Central memory CD8-positive, alpha-beta T cell (primary cell): ENCODE measurements around the gene CFP.
A peak's percentile ranks its signal among the peaks of the same experiment; 100 is the strongest.

ENCODE experiments used
- ATAC-seq: fragments of 150-1000 bp; cut with Tn5 transposase; replicated peaks from 2 replicates; pipeline ENCODE4 v1.10.0; 2022; ENCODE audit warnings: mild to moderate bottlenecking, moderate FRiP score, moderate number of reproducible peaks; ENCODE audit not compliant: poor library complexity, severe bottlenecking; ENCODE audit errors: extremely low read depth
- DNase-seq, 2 donors: peaks; one replicate each; pipeline ENCODE4 v3.0.0; 2021; ENCODE audit warnings: low spot score in 2 of 2
- H3K27ac Mint-ChIP-seq: one replicate; pipeline ENCODE4 v1.8.0; 2022; ENCODE audit warnings: low read depth, mild to moderate bottlenecking, moderate library complexity, mixed read lengths
- H3K27me3 Mint-ChIP-seq: one replicate; pipeline ENCODE4 v1.8.0; 2022; ENCODE audit warnings: mixed read lengths
- H3K36me3 Mint-ChIP-seq: one replicate; pipeline ENCODE4 v1.8.0; 2022; ENCODE audit warnings: mild to moderate bottlenecking, moderate library complexity, mixed read lengths; ENCODE audit not compliant: insufficient read depth
- H3K4me1 Mint-ChIP-seq: one replicate; pipeline ENCODE4 v1.8.0; 2022; ENCODE audit warnings: mixed read lengths
- H3K4me3 Mint-ChIP-seq: one replicate; pipeline ENCODE4 v1.8.0; 2022; ENCODE audit warnings: mild to moderate bottlenecking, moderate library complexity, mixed read lengths
- H3K9me3 Mint-ChIP-seq: one replicate; pipeline ENCODE4 v1.8.0; 2022; ENCODE audit warnings: mixed read lengths

CFP gene

DNA sequence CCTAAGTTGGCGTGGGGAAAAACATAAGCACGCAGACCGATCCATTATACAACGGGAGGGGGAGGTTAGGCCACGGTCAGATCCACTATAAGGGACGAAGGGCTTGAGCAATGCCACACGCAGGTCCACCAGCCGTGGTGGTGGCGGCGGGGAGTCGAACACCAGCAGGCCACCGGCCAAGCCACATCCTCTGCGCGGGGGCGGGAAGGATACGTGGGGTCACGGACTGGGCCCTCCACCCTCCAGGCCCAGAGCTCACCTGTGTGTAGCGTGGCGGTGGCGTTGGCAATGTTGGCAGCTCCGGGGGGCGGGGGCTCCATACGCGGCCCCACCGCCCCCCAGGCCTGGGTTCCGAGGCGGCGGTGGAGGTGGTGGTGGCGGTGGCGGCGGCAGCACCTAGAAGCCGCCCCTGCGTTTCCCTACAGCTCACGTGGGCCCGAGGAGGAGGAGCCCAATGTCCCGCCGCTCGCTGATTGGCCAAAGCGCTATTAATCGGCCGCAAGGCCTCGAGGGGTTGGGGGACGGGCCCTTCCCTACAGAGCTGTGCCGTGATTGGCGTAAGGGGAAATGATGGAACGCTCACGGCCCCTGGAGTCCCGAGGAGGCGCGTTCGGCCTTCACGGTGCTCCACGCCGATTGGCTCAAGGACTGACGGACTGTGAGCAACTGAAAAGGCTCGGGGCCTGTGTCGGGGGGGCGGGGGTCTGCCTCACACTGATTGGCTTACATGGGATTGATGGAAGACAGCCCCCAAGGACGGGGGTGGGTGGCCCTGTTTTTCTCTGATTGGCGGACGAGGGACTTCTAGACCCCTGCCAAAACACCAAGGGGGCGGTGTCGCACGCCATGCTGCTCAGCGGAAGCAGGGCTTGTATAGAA, 20.7 kb upstream of the CFP start, which contains the start of gene ELK1:
ELK1 (minus strand) TSS at position 400 of the 879 bp plus-strand sequence. CDS start 9,122 bp downstream, outside the sequence.
- Mint-ChIP-seq H3K27me3 (no peaks in the 10 kb centered on the region), H3K27ac (peak within 1 kb of the TSS; percentile 94), H3K9me3 (no peaks in the 10 kb centered on the region), H3K4me3 (peak within 1 kb of the TSS; percentile 88), H3K36me3 (peaks cover 12% of the 10 kb centered on the region), H3K4me1 (peaks cover 36% of the 10 kb centered on the region)
- ATAC-seq (peak; percentile 94), DNase-seq (peak; percentile 67 to 85)

DNA sequence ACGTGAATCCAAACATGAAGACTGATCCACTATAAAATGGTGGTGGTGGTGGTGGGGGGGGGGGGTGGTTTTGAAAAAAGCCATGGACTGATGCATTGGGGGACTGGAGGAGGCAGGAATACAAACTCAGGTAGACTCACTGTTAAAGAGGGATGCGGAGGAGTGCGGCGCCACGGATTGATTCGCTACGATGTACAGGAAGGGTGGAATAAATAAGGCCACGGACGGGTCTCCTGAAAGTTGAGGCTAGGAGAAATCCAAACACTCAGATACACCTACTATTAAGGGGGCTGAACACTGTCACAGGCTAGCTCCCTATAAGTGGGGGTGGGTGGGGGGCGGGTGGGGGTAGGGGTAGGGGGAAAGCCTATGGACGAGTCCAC, 20.0 kb upstream of the CFP start:
- Mint-ChIP-seq H3K9me3 (no peaks in the 10 kb centered on the region), H3K27ac (peak overlapping the region; percentile 94), H3K27me3 (no peaks in the 10 kb centered on the region), H3K4me1 (peaks cover 38% of the 10 kb centered on the region), H3K36me3 (peaks cover 12% of the 10 kb centered on the region), H3K4me3 (peak overlapping the region; percentile 88)
- ATAC-seq: no peak
- no peak for DNase-seq

DNA sequence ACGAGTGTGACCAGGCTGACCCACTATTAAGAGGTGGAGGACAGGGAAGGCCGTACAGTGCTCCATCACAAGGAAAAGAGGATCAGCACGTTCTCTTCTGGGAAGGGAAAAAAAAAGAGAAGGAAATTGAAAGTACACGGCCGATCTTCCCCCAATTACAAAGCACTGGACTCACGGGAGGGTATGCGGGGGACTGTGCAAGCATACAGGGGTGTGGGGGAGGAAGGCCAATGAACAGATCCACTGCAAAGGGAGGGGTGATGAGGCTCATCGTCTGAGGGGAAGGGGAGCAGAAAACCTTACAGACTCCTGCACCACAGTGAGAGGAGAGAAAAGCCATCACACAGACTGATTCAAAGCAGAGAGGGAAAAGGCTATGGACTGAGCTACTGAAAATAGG, 19.5 kb upstream of the CFP start:
- Mint-ChIP-seq H3K9me3 (no peaks in the 10 kb centered on the region), H3K27ac (peak overlapping the region; percentile 94), H3K4me1 (peaks cover 43% of the 10 kb centered on the region), H3K36me3 (peaks cover 17% of the 10 kb centered on the region), H3K4me3 (peak overlapping the region; percentile 88), H3K27me3 (no peaks in the 10 kb centered on the region)
- DNase-seq: no peak
- no peak for ATAC-seq

DNA sequence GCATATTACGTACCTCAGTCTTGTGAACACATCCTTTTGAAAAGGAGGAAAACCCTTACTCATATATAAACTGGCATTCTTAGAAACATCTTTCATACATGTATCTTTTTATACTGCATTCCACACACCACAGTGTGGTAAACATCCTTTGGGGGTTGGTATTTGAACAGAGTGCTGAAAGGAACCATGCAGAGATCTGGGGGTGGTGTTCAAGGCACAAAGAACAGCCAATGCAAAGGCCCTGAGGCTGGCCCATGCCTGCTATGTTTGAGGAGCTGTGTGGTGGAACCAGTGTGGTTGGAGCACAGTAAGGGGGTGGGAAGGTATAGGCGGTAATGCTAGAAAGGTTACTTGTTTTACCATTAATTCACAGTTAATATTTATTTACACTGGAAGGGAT, 18.6 kb upstream of the CFP start:
- ATAC-seq: no peak
- no peak overlapping the region for H3K27ac Mint-ChIP-seq
- H3K4me1 Mint-ChIP-seq: peaks cover 45% of the 10 kb centered on the region
- no peaks in the 10 kb centered on the region for H3K27me3 Mint-ChIP-seq
- H3K4me3 Mint-ChIP-seq: peak overlapping the region; percentile 88
- no peaks in the 10 kb centered on the region for H3K9me3 Mint-ChIP-seq
- no peak for DNase-seq
- H3K36me3 Mint-ChIP-seq: peaks cover 18% of the 10 kb centered on the region

DNA sequence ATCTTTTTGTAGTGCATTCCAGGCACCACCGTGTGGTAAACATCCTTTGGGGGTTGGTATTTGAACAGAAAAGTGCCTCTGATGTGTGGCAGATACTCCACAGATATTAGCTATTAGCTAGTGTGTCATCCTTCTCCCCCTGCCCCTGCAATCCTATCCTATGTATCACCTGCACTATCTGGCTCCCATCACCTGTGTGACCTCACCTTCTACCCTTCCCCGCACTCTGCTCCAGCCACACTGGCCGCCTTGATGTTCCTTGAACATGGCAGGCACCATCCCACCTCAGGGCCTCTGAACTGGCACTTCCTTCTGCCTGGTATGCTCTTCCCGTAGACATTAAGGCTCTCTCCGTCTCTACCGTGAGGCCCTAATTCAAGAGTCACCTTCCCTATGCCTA, 16.9 kb upstream of the CFP start:
- no peak overlapping the region for H3K27ac Mint-ChIP-seq
- H3K4me3 Mint-ChIP-seq: no peak overlapping the region

DNA sequence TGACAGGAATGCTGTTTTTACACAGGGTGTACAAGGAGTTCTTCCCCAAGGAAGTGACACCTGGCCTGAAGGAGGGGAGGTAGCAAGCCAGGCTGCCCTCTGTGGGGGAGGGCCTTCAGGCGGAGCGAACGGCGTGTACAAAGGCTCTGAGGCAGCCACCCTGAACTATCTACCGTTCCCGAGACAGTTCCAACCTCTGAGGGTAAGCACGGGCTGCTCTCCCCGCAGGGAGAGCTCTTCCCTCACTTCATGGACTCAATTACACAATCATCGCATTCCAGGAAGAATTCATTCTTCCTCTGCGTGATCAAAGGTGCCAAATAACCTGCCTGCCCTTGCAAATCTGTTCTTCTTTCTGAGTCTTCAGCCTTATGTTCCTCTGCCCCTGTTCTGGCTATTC, 15.8 kb upstream of the CFP start:
- peaks cover 35% of the 10 kb centered on the region for H3K4me1 Mint-ChIP-seq
- ATAC-seq (no peak), DNase-seq (no peak)
- no peak overlapping the region for H3K27ac Mint-ChIP-seq
- H3K4me3 Mint-ChIP-seq: no peak overlapping the region
- peaks cover 24% of the 10 kb centered on the region for H3K36me3 Mint-ChIP-seq
- no peaks in the 10 kb centered on the region for H3K27me3 Mint-ChIP-seq
- H3K9me3 Mint-ChIP-seq: no peaks in the 10 kb centered on the region

More for the DNA sequence above, 16.9 kb upstream of the CFP start:
- no peaks in the 10 kb centered on the region for H3K9me3 Mint-ChIP-seq
- no peak for ATAC-seq
- H3K4me1 Mint-ChIP-seq: peaks cover 45% of the 10 kb centered on the region
- H3K27me3 Mint-ChIP-seq: no peaks in the 10 kb centered on the region
- no peak for DNase-seq
- H3K36me3 Mint-ChIP-seq: peaks cover 22% of the 10 kb centered on the region

DNA sequence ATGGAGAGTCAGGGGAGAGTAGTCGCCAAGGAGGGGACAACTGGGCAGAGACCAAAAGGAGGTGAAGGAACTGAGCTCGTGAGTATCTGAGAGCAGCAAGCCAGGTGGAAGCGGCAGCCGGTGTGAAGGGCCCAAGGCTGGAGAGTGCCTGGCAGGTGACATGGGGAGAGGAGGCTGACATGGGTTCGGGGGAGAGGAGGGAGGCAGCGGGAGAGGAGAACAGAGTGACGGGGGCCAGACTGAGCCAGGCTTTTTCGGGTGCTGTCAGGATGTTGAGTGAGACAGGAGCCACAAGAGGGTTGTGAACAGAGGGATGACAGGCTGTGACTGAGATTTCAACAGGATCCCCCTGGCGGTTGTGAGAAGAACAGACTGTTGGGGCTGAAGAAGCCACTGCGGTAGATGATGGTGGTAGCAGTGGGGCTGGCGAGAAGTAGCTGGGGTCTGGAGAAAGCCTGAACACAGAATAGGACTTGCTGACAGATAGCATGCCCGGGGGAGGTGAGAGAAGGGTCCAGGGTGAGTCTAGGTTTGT, 14.9 kb upstream of the CFP start:
- H3K9me3 Mint-ChIP-seq: no peaks in the 10 kb centered on the region
- no peak for DNase-seq
- no peaks in the 10 kb centered on the region for H3K27me3 Mint-ChIP-seq
- peaks cover 32% of the 10 kb centered on the region for H3K36me3 Mint-ChIP-seq
- ATAC-seq: no peak
- peaks cover 32% of the 10 kb centered on the region for H3K4me1 Mint-ChIP-seq
- H3K4me3 Mint-ChIP-seq: no peak overlapping the region
- no peak overlapping the region for H3K27ac Mint-ChIP-seq

DNA sequence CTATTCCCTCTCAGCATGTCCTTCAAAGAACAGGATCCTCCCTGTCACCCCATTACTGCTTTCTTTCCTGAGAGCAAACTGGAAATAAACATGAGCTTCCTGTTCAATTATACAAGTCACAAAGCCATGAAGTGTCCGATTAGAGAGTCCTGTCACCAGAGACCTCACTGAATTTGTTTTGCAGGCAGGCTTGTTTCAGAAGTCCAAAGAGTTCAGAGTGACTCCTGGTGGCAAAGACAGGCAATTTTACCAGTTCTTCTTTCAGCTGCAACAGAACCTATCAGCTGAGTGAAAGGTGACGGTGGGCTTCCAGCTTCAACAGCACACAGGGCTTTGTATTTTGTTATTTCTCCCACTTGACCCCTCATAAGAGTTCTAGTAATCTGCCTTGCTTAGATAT, 14.2 kb upstream of the CFP start:
- H3K4me3 Mint-ChIP-seq: no peak overlapping the region
- H3K36me3 Mint-ChIP-seq: peaks cover 35% of the 10 kb centered on the region
- no peak for DNase-seq
- no peak for ATAC-seq
- peaks cover 25% of the 10 kb centered on the region for H3K4me1 Mint-ChIP-seq
- H3K9me3 Mint-ChIP-seq: no peaks in the 10 kb centered on the region
- H3K27ac Mint-ChIP-seq: no peak overlapping the region
- no peaks in the 10 kb centered on the region for H3K27me3 Mint-ChIP-seq

DNA sequence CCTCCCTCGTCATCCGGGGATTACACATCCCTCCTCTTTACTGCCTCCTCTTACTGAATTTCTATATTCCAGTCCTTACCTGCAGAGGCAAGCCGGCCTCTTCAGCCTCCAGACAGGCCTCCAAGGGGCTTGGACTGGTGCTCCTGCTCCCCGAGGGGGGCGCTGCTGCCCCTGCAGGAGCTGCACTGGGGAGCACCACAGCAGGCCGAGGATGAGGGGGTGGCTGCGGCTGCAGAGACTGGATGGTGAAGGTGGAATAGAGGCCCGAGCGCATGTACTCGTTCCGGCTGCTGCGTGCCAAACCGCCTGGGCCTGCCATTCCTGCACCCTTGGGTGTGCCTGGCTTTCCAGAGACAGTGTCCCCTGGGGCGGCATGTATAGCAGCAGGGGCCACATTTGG, 9.1 kb upstream of the CFP start:
- Mint-ChIP-seq H3K27me3 (no peaks in the 10 kb centered on the region), H3K9me3 (no peaks in the 10 kb centered on the region), H3K27ac (peak overlapping the region; percentile 36), H3K36me3 (peaks cover 42% of the 10 kb centered on the region), H3K4me1 (no peaks in the 10 kb centered on the region), H3K4me3 (no peak overlapping the region)
- no peak for ATAC-seq
- no peak for DNase-seq

DNA sequence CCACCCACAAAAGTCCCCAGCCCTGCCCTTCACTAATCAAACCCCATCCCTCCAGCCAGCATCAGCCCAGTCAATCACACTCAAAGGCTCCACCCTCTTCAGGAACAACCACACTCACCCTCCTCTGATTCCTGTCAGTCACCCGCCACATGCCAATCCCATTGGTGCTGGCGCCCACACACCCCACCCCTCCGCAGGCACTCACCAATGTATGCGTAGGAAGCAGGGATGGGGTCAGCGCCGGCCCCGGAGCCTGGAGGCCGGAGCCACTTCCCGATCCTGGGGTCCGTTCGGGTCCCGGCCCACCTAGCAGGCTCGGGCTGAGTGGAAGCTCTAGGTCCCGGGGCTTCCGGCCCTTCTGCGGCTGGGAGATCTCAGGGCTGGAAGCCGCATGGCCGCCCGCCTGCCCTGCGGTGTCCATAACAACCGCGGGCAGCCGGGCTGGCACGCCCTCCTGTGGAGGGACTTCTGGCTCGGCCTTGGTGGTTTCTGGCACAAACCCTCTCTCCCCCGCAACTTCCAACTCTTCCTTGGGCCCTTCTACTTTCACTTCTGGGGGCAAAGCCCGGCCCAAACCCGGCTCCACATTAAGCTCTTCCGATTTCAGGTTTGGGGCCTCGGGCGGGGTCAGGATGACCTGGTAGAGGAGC, 7.9 kb upstream of the CFP start:
- Mint-ChIP-seq H3K27ac (no peak overlapping the region), H3K4me1 (peaks cover 2% of the 10 kb centered on the region), H3K9me3 (no peaks in the 10 kb centered on the region), H3K36me3 (peaks cover 37% of the 10 kb centered on the region), H3K4me3 (no peak overlapping the region), H3K27me3 (no peaks in the 10 kb centered on the region)
- DNase-seq (no peak), ATAC-seq (no peak)

DNA sequence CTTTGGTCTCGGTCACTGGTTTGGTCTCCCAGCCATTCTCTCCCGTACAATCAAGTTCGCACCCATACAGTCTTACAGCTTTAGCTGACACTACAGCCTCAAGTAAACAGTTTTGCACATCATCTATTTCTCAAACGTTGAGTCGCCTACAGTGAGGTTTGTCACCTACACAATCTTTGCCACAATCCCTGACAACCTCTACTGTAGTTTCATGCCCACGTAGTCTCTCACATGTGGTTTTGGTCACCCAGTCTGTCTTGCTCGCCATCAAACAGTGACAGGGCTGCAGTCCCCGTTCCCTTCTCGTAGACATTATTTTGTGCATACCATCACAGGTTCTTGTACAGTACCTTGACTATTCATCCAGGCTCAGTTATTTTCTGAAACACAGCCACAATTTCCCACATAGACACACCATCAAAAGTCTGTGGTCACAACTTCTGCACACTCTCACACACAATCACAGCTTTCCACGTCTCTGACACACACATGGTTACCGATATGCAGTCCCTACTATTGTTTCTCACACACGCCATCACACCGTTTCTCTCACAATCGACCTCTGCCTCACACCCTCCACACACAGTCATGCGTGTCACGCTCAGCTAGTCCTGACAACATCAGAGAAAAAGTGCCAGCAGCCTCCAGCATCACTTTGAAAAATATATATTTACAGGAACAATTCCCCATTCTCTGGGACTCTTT, 5.3 kb upstream of the CFP start:
- peaks cover 20% of the 10 kb centered on the region for H3K36me3 Mint-ChIP-seq
- H3K27ac Mint-ChIP-seq: no peak overlapping the region
- DNase-seq (peak in 1 of 2 donors; percentile 44), ATAC-seq (peak; percentile 84)
- no peaks in the 10 kb centered on the region for H3K9me3 Mint-ChIP-seq
- peaks cover 9% of the 10 kb centered on the region for H3K4me1 Mint-ChIP-seq
- no peaks in the 10 kb centered on the region for H3K27me3 Mint-ChIP-seq
- no peak overlapping the region for H3K4me3 Mint-ChIP-seq

DNA sequence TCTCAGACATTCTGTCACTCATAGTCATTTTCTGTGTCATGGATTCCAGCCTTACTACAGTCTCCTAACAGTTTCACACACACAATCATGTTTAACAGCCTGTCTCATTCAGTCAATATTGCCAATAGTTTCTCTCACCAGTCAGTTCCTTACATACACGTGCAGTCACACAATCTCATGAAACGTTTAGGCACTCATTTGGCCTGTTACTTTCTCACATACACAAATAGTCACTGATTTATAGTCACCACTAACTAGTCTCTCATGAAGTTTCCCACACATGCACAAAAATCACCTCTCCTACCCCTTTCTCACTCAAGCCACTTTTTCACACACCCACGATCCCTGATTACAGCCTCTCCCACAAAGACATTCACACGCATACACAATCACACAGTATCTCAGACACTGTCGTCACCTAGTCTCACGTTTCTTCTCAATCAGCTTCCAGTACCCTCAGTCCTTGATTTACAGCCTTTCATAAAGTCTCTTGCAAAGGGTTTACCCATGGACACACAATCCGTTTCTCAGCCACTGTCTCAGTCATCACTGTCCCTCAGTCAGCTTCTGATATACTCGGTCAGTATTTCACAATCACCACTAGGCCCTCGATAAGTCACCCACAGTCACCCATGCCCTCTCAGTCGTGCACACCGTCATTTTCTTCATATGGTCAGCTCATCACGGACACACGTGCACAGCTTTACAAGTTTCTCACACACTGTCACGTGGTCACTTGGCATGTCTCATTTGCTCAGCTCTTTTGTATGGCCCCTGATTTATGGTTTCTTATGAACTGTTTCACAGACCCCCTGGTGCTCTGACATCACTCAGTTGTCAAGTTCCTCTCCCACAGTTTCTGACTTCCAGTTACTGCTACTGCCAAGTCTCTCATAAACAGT, 4.2 kb upstream of the CFP start:
- H3K27me3 Mint-ChIP-seq: no peaks in the 10 kb centered on the region
- H3K4me1 Mint-ChIP-seq: peaks cover 13% of the 10 kb centered on the region
- no peak overlapping the region for H3K4me3 Mint-ChIP-seq
- H3K9me3 Mint-ChIP-seq: no peaks in the 10 kb centered on the region
- DNase-seq (no peak), ATAC-seq (no peak)
- no peak overlapping the region for H3K27ac Mint-ChIP-seq
- peaks cover 13% of the 10 kb centered on the region for H3K36me3 Mint-ChIP-seq
